ENCODE data around the gene TFAP2B. TPM values are rescaled to one million over a fixed set of nuclear protein-coding genes. Genes with fewer than 3 reads are reported as not detected.

TFAP2B gene
- total RNA-seq, 1 donor from 2014 or later, result not detected

- H3K4me1 Mint-ChIP-seq (ENCODE audit: low read depth), result no peaks in the 10 kb centered on the region
- H3K4me3 Mint-ChIP-seq, result no peak overlapping the region
- intact Hi-C loops (cut with micrococcal nuclease), result no loop called here
- no peak for DNase-seq (ENCODE audit: low spot score)
- no peaks in the 10 kb centered on the region for H3K27me3 Mint-ChIP-seq (ENCODE audit: insufficient read depth)
- no peaks in the 10 kb centered on the region for H3K36me3 Mint-ChIP-seq (ENCODE audit: low read depth)
- no peaks in the 10 kb centered on the region for H3K9me3 Mint-ChIP-seq
- no peak overlapping the region for H3K27ac Mint-ChIP-seq
These were observed 45.9 kb downstream of the TFAP2B start for GRCh38 chr6:50864601-50865000.

GRCh38 chr6:50868466-50868865, 49.8 kb downstream of the TFAP2B start:
- no peak for DNase-seq (ENCODE audit: low spot score)
- intact Hi-C loops (cut with micrococcal nuclease), result no loop called here
- H3K27me3 Mint-ChIP-seq (ENCODE audit: insufficient read depth), result no peaks in the 10 kb centered on the region
- H3K27ac Mint-ChIP-seq, result no peak overlapping the region
- H3K4me1 Mint-ChIP-seq (ENCODE audit: low read depth), result no peaks in the 10 kb centered on the region
- no peaks in the 10 kb centered on the region for H3K36me3 Mint-ChIP-seq (ENCODE audit: low read depth)
- no peak overlapping the region for H3K4me3 Mint-ChIP-seq
- H3K9me3 Mint-ChIP-seq, result no peaks in the 10 kb centered on the region

- Mint-ChIP-seq H3K27ac (no peak overlapping the region), H3K4me1 (ENCODE audit: low read depth) (no peaks in the 10 kb centered on the region), H3K9me3 (no peaks in the 10 kb centered on the region), H3K36me3 (ENCODE audit: low read depth) (no peaks in the 10 kb centered on the region), H3K27me3 (ENCODE audit: insufficient read depth) (no peaks in the 10 kb centered on the region), H3K4me3 (no peak overlapping the region)
- intact Hi-C loops (cut with micrococcal nuclease), result no loop called here
- DNase-seq (ENCODE audit: low spot score), result no peak
These were observed 54.5 kb downstream of the TFAP2B start for GRCh38 chr6:50873167-50873566.

- H3K27me3 Mint-ChIP-seq (ENCODE audit: insufficient read depth), result no peaks in the 10 kb centered on the region
- DNase-seq (ENCODE audit: low spot score), result no peak
- no peaks in the 10 kb centered on the region for H3K36me3 Mint-ChIP-seq (ENCODE audit: low read depth)
- intact Hi-C loops (cut with micrococcal nuclease), result no loop called here
- H3K4me1 Mint-ChIP-seq (ENCODE audit: low read depth), result no peaks in the 10 kb centered on the region
- H3K27ac Mint-ChIP-seq, result no peak overlapping the region
- no peak overlapping the region for H3K4me3 Mint-ChIP-seq
- no peaks in the 10 kb centered on the region for H3K9me3 Mint-ChIP-seq
These were observed 65.7 kb downstream of the TFAP2B start for GRCh38 chr6:50884364-50884763.

- H3K4me3 Mint-ChIP-seq, result no peak overlapping the region
- intact Hi-C loops (cut with micrococcal nuclease), result no loop called here
- no peak for DNase-seq (ENCODE audit: low spot score)
- H3K36me3 Mint-ChIP-seq (ENCODE audit: low read depth), result no peaks in the 10 kb centered on the region
- no peaks in the 10 kb centered on the region for H3K27me3 Mint-ChIP-seq (ENCODE audit: insufficient read depth)
- H3K27ac Mint-ChIP-seq, result no peak overlapping the region
- H3K9me3 Mint-ChIP-seq, result no peaks in the 10 kb centered on the region
- H3K4me1 Mint-ChIP-seq (ENCODE audit: low read depth), result no peaks in the 10 kb centered on the region
These were observed 68.4 kb downstream of the TFAP2B start for GRCh38 chr6:50887112-50887511.

- Mint-ChIP-seq H3K9me3 (no peaks in the 10 kb centered on the region), H3K4me1 (ENCODE audit: low read depth) (no peaks in the 10 kb centered on the region), H3K27me3 (ENCODE audit: insufficient read depth) (no peaks in the 10 kb centered on the region), H3K4me3 (no peak overlapping the region), H3K27ac (no peak overlapping the region), H3K36me3 (ENCODE audit: low read depth) (no peaks in the 10 kb centered on the region)
- intact Hi-C loops (cut with micrococcal nuclease), result no loop called here
- DNase-seq (ENCODE audit: low spot score), result no peak
These were observed 70.8 kb downstream of the TFAP2B start for GRCh38 chr6:50889497-50889896.

GRCh38 chr6:50889935-50890334, 71.3 kb downstream of the TFAP2B start:
- no peak for DNase-seq (ENCODE audit: low spot score)
- no peaks in the 10 kb centered on the region for H3K27me3 Mint-ChIP-seq (ENCODE audit: insufficient read depth)

GRCh38 chr6:50890579-50890978, 71.9 kb downstream of the TFAP2B start:
- Mint-ChIP-seq H3K27ac (no peak overlapping the region), H3K36me3 (ENCODE audit: low read depth) (no peaks in the 10 kb centered on the region), H3K9me3 (no peaks in the 10 kb centered on the region)

More at GRCh38 chr6:50889935-50890334, 71.3 kb downstream of the TFAP2B start:
- H3K4me1 Mint-ChIP-seq (ENCODE audit: low read depth), result no peaks in the 10 kb centered on the region
- no peaks in the 10 kb centered on the region for H3K9me3 Mint-ChIP-seq
- intact Hi-C loops (cut with micrococcal nuclease), result no loop called here
- H3K27ac Mint-ChIP-seq, result no peak overlapping the region
- no peaks in the 10 kb centered on the region for H3K36me3 Mint-ChIP-seq (ENCODE audit: low read depth)
- no peak overlapping the region for H3K4me3 Mint-ChIP-seq

GRCh38 chr6:50891290-50891689, 72.6 kb downstream of the TFAP2B start:
- Mint-ChIP-seq H3K27me3 (ENCODE audit: insufficient read depth) (no peaks in the 10 kb centered on the region), H3K27ac (no peak overlapping the region), H3K36me3 (ENCODE audit: low read depth) (no peaks in the 10 kb centered on the region), H3K9me3 (no peaks in the 10 kb centered on the region), H3K4me3 (no peak overlapping the region), H3K4me1 (ENCODE audit: low read depth) (no peaks in the 10 kb centered on the region)
- DNase-seq (ENCODE audit: low spot score), result no peak
- intact Hi-C loops (cut with micrococcal nuclease), result no loop called here

More at GRCh38 chr6:50890579-50890978, 71.9 kb downstream of the TFAP2B start:
- Mint-ChIP-seq H3K27me3 (ENCODE audit: insufficient read depth) (no peaks in the 10 kb centered on the region), H3K4me1 (ENCODE audit: low read depth) (no peaks in the 10 kb centered on the region), H3K4me3 (no peak overlapping the region)
- intact Hi-C loops (cut with micrococcal nuclease), result no loop called here
- no peak for DNase-seq (ENCODE audit: low spot score)

Other genes starting within 250 kb of the TFAP2B start
- not detected in 2 replicates for gene TFAP2D, start 105.3 kb upstream of the TFAP2B start, total RNA-seq